Activated CD4-positive, alpha-beta memory T cell treated with anti-CD3 and anti-CD28 coated beads for 36 hours (primary cell): ENCODE measurements around the gene MAB21L3. TPM values are rescaled to one million over a fixed set of nuclear protein-coding genes. Genes with fewer than 3 reads are reported as not detected.

ENCODE experiments used
- CTCF ChIA-PET: fragments of 350-600 bp; sonication (Branson Sonifier 250); formaldehyde crosslinking; loops from one replicate; lab custom pipeline; 2021; ENCODE audit warnings: antibody characterized with exemption, inconsistent platforms; lab: Charles Lee
- POLR2A ChIA-PET: fragments of 350-600 bp; sonication (Branson Sonifier 250); formaldehyde crosslinking; loops from one replicate; lab custom pipeline; 2021; ENCODE audit warnings: antibody characterized with exemption; lab: Charles Lee
- DNase-seq: peaks from one replicate; pipeline ENCODE4 v3.0.0-alpha.2; 2020
- H3K27ac Mint-ChIP-seq: one replicate; pipeline ENCODE4 v1.8.0; 2021; ENCODE audit warnings: mixed read lengths
- H3K27me3 Mint-ChIP-seq: one replicate; pipeline ENCODE4 v1.8.0; 2021; ENCODE audit warnings: mixed read lengths
- H3K36me3 Mint-ChIP-seq: one replicate; pipeline ENCODE4 v1.8.0; 2021; ENCODE audit warnings: mixed read lengths
- H3K4me1 Mint-ChIP-seq: one replicate; pipeline ENCODE4 v1.8.0; 2021; ENCODE audit warnings: low read depth, mixed read lengths
- H3K4me3 Mint-ChIP-seq: one replicate; pipeline ENCODE4 v1.8.0; 2021; ENCODE audit warnings: mild to moderate bottlenecking, mixed read lengths
- H3K9me3 Mint-ChIP-seq: one replicate; pipeline ENCODE4 v1.8.0; 2021; ENCODE audit warnings: mixed read lengths
- intact Hi-C: fragments of 100-400 bp; cut with micrococcal nuclease; formaldehyde crosslinking; loops from one replicate; pipeline ENCODE4 v1.15.1; 2023
- total RNA-seq, 2 experiments: library from RNA; stranded (reverse); gene quantifications; one replicate each; pipeline ENCODE4 v1.2.3, GENCODE V29; 2021

The MAB21L3 gene
- total RNA-seq, 2 experiments from 2014 or later: not detected

- ChIA-PET POLR2A (no interaction called here), CTCF (no interaction called here)
- Mint-ChIP-seq H3K36me3 (peaks cover 13% of the 10 kb centered on the region), H3K27me3 (peaks cover 22% of the 10 kb centered on the region), H3K4me3 (no peak overlapping the region), H3K27ac (no peak overlapping the region), H3K9me3 (peaks cover 35% of the 10 kb centered on the region), H3K4me1 (no peaks in the 10 kb centered on the region)
- DNase-seq: no peak
- intact Hi-C loops: no loop called here
Measured at GRCh38 chr1:116092752-116093489, 18.3 kb upstream of the MAB21L3 start.

GRCh38 chr1:116095027-116095426 lies 16.2 kb upstream of the MAB21L3 start:
- Mint-ChIP-seq H3K27me3 (peaks cover 10% of the 10 kb centered on the region), H3K27ac (no peak overlapping the region), H3K9me3 (peaks cover 21% of the 10 kb centered on the region), H3K36me3 (peaks cover 4% of the 10 kb centered on the region), H3K4me3 (no peak overlapping the region), H3K4me1 (no peaks in the 10 kb centered on the region)
- no peak for DNase-seq
- CTCF ChIA-PET: no interaction called here
- POLR2A ChIA-PET: no interaction called here
- intact Hi-C loops: no loop called here

GRCh38 chr1:116096013-116096618 lies 15.1 kb upstream of the MAB21L3 start:
- ChIA-PET POLR2A (no interaction called here), CTCF (no interaction called here)
- intact Hi-C loops: no loop called here
- Mint-ChIP-seq H3K4me1 (no peaks in the 10 kb centered on the region), H3K27ac (no peak overlapping the region), H3K4me3 (no peak overlapping the region), H3K9me3 (peaks cover 11% of the 10 kb centered on the region), H3K36me3 (peaks cover 2% of the 10 kb centered on the region), H3K27me3 (peaks cover 10% of the 10 kb centered on the region)
- no peak for DNase-seq

GRCh38 chr1:116097626-116098025 lies 13.6 kb upstream of the MAB21L3 start:
- H3K27ac Mint-ChIP-seq: no peak overlapping the region
- peaks cover 9% of the 10 kb centered on the region for H3K9me3 Mint-ChIP-seq
- H3K36me3 Mint-ChIP-seq: peaks cover 2% of the 10 kb centered on the region
- CTCF ChIA-PET: no interaction called here
- no peak overlapping the region for H3K4me3 Mint-ChIP-seq
- H3K4me1 Mint-ChIP-seq: no peaks in the 10 kb centered on the region
- peaks cover 7% of the 10 kb centered on the region for H3K27me3 Mint-ChIP-seq
- DNase-seq: no peak
- intact Hi-C loops: no loop called here
- POLR2A ChIA-PET: no interaction called here

- Mint-ChIP-seq H3K36me3 (peaks cover 2% of the 10 kb centered on the region), H3K9me3 (peaks cover 9% of the 10 kb centered on the region), H3K4me3 (no peak overlapping the region), H3K27ac (no peak overlapping the region), H3K4me1 (no peaks in the 10 kb centered on the region), H3K27me3 (peaks cover 6% of the 10 kb centered on the region)
- intact Hi-C loops: no loop called here
- CTCF ChIA-PET: no interaction called here
- DNase-seq: no peak
- POLR2A ChIA-PET: no interaction called here
Measured at GRCh38 chr1:116099379-116099778, 11.8 kb upstream of the MAB21L3 start.

GRCh38 chr1:116099919-116100318 lies 11.3 kb upstream of the MAB21L3 start:
- POLR2A ChIA-PET: no interaction called here
- no peaks in the 10 kb centered on the region for H3K4me1 Mint-ChIP-seq
- H3K27ac Mint-ChIP-seq: no peak overlapping the region
- no peak for DNase-seq
- peaks cover 5% of the 10 kb centered on the region for H3K27me3 Mint-ChIP-seq
- peaks cover 8% of the 10 kb centered on the region for H3K9me3 Mint-ChIP-seq
- peaks cover 2% of the 10 kb centered on the region for H3K36me3 Mint-ChIP-seq
- no peak overlapping the region for H3K4me3 Mint-ChIP-seq
- CTCF ChIA-PET: no interaction called here
- intact Hi-C loops: no loop called here

GRCh38 chr1:116104667-116105066 lies 6.5 kb upstream of the MAB21L3 start:
- H3K9me3 Mint-ChIP-seq: no peaks in the 10 kb centered on the region
- intact Hi-C loops: no loop called here
- no peaks in the 10 kb centered on the region for H3K27me3 Mint-ChIP-seq
- ChIA-PET CTCF (no interaction called here), POLR2A (no interaction called here)
- H3K4me1 Mint-ChIP-seq: no peaks in the 10 kb centered on the region
- H3K36me3 Mint-ChIP-seq: no peaks in the 10 kb centered on the region
- no peak for DNase-seq
- no peak overlapping the region for H3K4me3 Mint-ChIP-seq
- no peak overlapping the region for H3K27ac Mint-ChIP-seq

GRCh38 chr1:116105996-116106395 lies 5.2 kb upstream of the MAB21L3 start:
- no peak for DNase-seq
- no peak overlapping the region for H3K4me3 Mint-ChIP-seq
- H3K27ac Mint-ChIP-seq: no peak overlapping the region
- H3K36me3 Mint-ChIP-seq: no peaks in the 10 kb centered on the region
- intact Hi-C loops: no loop called here
- no peaks in the 10 kb centered on the region for H3K4me1 Mint-ChIP-seq
- ChIA-PET POLR2A (no interaction called here), CTCF (no interaction called here)
- peaks cover 4% of the 10 kb centered on the region for H3K27me3 Mint-ChIP-seq
- H3K9me3 Mint-ChIP-seq: no peaks in the 10 kb centered on the region

GRCh38 chr1:116106646-116107045 lies 4.6 kb upstream of the MAB21L3 start:
- ChIA-PET POLR2A (no interaction called here), CTCF (interaction anchor here (0.6 to 2.1 kb wide), 2 partner anchors 32 to 378 kb away, joined by 3 to 10 read pairs; no protein-coding TSS in a partner anchor)
- no peak for DNase-seq
- intact Hi-C loops: no loop called here
- Mint-ChIP-seq H3K27ac (no peak overlapping the region), H3K4me3 (no peak overlapping the region), H3K9me3 (no peaks in the 10 kb centered on the region), H3K27me3 (peaks cover 6% of the 10 kb centered on the region), H3K36me3 (no peaks in the 10 kb centered on the region), H3K4me1 (no peaks in the 10 kb centered on the region)

- Mint-ChIP-seq H3K9me3 (no peaks in the 10 kb centered on the region), H3K27ac (no peak overlapping the region), H3K4me3 (no peak overlapping the region), H3K4me1 (no peaks in the 10 kb centered on the region), H3K36me3 (no peaks in the 10 kb centered on the region), H3K27me3 (peaks cover 9% of the 10 kb centered on the region)
- ChIA-PET CTCF (interaction anchor here (1.2 to 2.1 kb wide), 2 partner anchors 32 to 378 kb away, joined by 4 to 10 read pairs; no protein-coding TSS in a partner anchor), POLR2A (no interaction called here)
- intact Hi-C loops: no loop called here
- DNase-seq: no peak
Measured at GRCh38 chr1:116107371-116107770, 3.8 kb upstream of the MAB21L3 start.

- no peak for DNase-seq
- no peaks in the 10 kb centered on the region for H3K4me1 Mint-ChIP-seq
- H3K4me3 Mint-ChIP-seq: no peak overlapping the region
- peaks cover 9% of the 10 kb centered on the region for H3K27me3 Mint-ChIP-seq
- intact Hi-C loops: no loop called here
- H3K27ac Mint-ChIP-seq: no peak overlapping the region
- H3K36me3 Mint-ChIP-seq: no peaks in the 10 kb centered on the region
- ChIA-PET CTCF (interaction anchor here (0.6 kb wide), 1 partner anchor 49 kb away, joined by 3 read pairs; no protein-coding TSS in a partner anchor), POLR2A (no interaction called here)
- no peaks in the 10 kb centered on the region for H3K9me3 Mint-ChIP-seq
Measured at GRCh38 chr1:116111524-116112021, 374 bp downstream of the MAB21L3 start.

- intact Hi-C loops: no loop called here
- H3K4me3 Mint-ChIP-seq: no peak overlapping the region
- no peak for DNase-seq
- H3K36me3 Mint-ChIP-seq: no peaks in the 10 kb centered on the region
- no peak overlapping the region for H3K27ac Mint-ChIP-seq
- ChIA-PET POLR2A (no interaction called here), CTCF (interaction anchor here (1.0 kb wide), 1 partner anchor 11 kb away, joined by 3 read pairs; no protein-coding TSS in a partner anchor)
- no peaks in the 10 kb centered on the region for H3K4me1 Mint-ChIP-seq
- H3K9me3 Mint-ChIP-seq: no peaks in the 10 kb centered on the region
- peaks cover 9% of the 10 kb centered on the region for H3K27me3 Mint-ChIP-seq
Measured at GRCh38 chr1:116112388-116113140, 1.4 kb downstream of the MAB21L3 start.
